ENCODE data around the gene MAP3K3. TPM values are rescaled to one million over a fixed set of nuclear protein-coding genes. Genes with fewer than 3 reads are reported as not detected.

The MAP3K3 gene
- total and polyA plus RNA-seq, 9 of the 15 experiments (the other 6 are each of a cell fraction or from before 2014, with no cell fraction given): 0.69 to 16.5 (median 12.1) TPM

- TF ChIP-seq GTF3C2 (IDR thresholded peaks at IDR 0.05; ENCODE audit: borderline replicate concordance, extremely low read depth, insufficient read length) (no peak), NCOA4 (IDR thresholded peaks at IDR 0.05; ENCODE audit: partially characterized antibody) (no peak), CEBPZ (IDR thresholded peaks at IDR 0.05; ENCODE audit: borderline replicate concordance, low read depth, low read length) (no peak), TSHZ1 (CRISPR knock-in tag; IDR thresholded peaks at IDR 0.05) (no peak), NBN (IDR thresholded peaks at IDR 0.05; ENCODE audit: low read depth) (no peak), SNRNP70 (optimal IDR thresholded peaks at IDR 0.05; ENCODE audit: low read depth, low read length) (no peak), KLF1 (tag; IDR thresholded peaks at IDR 0.05) (no peak), PPARD (CRISPR knock-in tag; IDR thresholded peaks at IDR 0.05) (no peak)
These were observed 25.0 kb downstream of the MAP3K3 start (continued) for GRCh38 chr17:63647065-63647725.
